NCI-H128 (cell line): ENCODE results near the gene FERMT3.
A peak's percentile ranks its signal among the peaks of the same experiment; 100 is the strongest.

Experiments used
- DNase-seq: peaks from one replicate; lab custom pipeline; 2025; ENCODE audit not compliant: unreplicated experiment; lab: John Stamatoyannopoulos, UW

Gene FERMT3

DNA sequence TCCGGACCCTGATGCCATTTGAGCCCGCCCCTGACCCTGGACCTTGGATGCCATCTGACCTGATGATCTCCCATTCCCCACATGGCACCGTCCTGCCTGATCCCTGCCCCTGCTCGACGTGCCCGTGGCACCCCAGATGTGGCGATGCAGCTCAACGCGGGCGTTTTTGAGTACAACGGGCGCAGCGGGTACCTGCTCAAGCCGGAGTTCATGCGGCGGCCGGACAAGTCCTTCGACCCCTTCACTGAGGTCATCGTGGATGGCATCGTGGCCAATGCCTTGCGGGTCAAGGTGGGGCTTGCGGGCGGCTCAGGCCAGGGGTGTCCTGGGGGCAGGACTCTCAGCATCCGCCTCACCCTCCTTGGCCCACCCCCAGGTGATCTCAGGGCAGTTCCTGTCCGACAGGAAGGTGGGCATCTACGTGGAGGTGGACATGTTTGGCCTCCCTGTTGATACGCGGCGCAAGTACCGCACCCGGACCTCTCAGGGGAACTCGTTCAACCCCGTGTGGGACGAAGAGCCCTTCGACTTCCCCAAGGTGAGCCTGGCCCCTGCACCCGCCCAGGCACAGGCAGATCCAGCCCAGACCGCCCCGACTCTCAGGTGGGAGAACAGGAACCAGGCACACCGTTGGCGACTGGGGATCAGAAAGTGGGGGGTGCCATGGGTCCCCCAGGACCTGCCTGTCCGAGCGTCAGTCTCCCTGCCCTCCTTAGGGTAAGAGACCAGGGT, 55.9 kb downstream of the FERMT3 start:
- DNase-seq: no peak

DNA sequence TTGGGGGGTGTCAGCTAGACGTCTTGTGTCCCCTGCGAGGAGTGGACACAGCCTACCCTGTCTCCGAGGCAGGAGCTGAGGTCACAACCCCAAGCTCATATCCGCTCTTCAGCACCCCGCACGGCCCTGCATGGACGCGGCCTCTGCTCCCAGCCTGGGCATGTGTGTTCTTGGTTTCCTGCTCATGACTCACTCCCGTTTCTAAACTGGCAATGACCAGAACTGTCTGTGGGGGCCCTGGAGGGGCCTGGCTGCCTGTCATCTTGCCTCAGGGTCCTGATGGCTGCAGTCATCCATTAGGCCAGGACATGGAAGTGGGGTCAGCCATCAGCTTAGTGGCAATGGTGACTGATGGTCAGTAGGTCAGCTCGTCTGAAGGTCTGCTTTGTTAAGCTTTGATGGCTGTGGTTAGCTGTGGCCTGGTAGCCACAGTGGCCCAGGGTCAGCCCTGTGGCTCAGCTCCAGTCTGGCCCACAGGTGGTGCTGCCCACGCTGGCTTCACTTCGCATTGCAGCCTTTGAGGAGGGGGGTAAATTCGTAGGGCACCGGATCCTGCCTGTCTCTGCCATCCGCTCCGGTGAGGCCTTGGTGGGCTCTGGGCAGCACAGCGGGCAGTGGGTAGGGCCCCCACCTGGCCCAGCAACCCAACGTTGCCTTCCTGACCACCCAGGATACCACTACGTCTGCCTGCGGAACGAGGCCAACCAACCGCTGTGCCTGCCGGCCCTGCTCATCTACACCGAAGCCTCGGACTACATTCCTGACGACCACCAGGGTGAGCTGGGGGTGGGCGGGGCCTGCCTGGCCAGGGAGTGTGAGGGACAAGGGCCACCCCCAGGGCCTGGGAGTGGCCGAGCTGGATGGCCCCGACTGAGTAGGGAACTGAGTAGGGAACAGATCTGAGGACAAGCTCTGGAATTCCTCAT, 56.8 kb downstream of the FERMT3 start:
- DNase-seq: no peak

DNA sequence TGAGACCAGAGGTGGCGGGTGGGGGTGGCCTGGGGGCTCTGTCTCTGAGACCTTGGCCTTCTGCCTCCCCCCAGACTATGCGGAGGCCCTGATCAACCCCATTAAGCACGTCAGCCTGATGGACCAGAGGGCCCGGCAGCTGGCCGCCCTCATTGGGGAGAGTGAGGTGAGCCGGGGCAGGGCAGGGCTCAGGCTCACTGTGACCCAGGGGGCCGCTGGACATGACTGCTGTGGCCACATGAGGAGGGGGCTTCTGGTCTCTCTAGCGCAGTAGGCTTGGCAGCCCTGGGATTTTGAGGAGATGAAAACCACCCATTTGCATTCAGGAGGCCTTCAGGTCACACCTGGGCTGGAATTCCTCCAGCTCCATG, 57.4 kb downstream of the FERMT3 start:
- no peak for DNase-seq

DNA sequence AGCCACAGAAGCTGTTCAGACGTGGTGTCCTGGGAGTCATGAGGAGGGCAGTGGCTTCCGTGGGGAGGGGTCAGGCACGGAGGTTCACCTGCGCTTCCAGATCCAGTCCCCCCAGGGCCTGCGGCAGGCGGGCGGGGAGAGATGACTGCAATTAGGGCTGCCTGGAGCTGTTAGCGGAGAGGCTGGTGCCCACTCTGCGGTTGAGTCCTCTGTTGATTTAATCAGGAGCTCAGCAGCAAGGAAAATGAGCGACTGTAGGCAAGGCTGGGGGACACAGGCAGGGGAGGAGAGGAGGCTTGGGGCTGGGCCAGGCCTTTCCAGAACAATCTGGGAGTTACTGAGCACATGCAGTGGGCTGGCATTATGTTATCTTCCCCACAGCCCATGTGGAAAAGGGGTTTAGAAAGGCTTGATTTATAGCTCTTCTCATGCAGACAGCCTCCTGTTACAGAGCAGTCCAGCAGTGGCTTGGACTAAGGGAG, 57.9 kb downstream of the FERMT3 start:
- DNase-seq: no peak

DNA sequence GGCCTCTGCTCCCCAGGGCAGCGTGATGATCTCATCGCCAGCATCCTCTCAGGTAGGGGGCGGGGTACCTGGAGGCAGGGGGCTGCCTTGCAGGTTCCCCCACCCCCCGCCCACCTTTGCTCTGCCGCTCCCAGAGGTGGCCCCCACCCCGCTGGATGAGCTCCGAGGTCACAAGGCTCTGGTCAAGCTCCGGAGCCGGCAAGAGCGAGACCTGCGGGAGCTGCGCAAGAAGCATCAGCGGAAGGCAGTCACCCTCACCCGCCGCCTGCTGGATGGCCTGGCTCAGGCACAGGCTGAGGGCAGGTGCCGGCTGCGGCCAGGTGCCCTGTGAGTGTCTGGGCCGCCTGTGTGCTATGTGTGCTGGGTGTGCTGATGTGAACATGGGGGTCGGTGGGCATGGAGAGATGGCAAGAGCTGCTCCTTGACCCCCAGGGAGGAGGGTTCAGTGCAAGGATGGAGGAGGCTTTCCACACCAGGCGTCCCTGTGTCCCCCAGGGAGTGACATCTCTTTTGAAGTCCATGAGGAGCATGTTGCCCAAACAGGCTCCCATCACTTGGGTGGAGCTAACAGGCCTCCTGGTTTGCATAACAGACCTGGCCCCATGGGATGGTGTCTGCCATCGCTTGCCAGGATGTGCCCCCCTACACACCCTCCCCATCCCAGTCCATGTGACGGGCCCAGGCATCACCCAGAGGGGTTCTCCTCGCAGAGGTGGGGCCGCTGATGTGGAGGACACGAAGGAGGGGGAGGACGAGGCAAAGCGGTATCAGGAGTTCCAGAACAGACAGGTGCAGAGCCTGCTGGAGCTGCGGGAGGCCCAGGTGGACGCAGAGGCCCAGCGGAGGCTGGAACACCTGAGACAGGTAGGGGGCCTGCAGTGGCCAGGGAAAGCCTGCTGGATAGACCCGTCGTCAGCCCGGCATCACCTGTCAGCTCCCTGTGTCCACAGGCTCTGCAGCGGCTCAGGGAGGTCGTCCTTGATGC, 58.9 kb downstream of the FERMT3 start:
- DNase-seq: no peak

- DNase-seq: no peak
Observed at GRCh38 chr11:64266339-64266738, 59.8 kb downstream of the FERMT3 start.

GRCh38 chr11:64267207-64267945, 60.9 kb downstream of the FERMT3 start:
- DNase-seq: no peak

DNA sequence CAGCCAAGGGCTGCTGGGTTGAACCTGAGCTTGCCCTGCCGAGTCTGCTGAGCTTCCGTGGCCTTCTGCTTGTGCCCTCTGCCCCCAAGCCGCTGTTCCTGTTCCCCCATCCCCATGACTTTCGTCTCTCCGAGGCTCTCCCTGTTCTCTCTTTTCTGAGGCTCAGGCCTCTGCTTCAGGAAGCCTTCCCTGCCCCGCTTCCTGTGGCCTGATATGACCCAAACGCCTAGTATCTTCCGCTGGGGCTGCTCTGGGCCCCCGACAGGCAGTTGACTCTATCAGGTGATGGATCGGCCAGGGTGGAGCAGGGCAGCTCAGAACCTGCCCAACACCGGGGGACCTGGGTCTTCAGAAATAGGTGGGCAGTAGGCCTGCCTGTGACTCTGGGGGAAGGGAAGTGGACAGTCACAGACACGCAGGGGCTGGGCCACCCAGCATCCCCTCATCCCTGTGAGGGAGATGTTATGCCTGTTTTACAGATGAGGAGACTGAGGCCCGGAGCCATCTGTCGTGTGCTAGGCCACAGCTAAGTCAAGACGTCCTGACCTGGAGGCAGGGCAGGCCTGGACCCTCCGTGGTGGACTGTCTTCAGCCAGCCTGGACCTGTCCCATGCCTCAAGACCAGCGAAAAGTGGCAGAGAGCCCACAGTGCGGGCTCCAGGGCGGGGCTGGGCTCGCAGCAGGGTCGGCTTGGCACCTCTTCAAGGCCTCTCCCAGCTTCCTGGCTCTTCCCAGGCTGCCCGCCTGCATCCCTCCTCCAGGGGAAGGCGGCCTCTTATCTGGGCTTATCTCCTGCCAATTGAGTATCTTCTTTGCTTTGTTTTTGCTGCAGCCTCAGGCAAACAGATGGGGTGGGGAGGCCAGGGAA, 61.7 kb downstream of the FERMT3 start:
- no peak for DNase-seq

DNA sequence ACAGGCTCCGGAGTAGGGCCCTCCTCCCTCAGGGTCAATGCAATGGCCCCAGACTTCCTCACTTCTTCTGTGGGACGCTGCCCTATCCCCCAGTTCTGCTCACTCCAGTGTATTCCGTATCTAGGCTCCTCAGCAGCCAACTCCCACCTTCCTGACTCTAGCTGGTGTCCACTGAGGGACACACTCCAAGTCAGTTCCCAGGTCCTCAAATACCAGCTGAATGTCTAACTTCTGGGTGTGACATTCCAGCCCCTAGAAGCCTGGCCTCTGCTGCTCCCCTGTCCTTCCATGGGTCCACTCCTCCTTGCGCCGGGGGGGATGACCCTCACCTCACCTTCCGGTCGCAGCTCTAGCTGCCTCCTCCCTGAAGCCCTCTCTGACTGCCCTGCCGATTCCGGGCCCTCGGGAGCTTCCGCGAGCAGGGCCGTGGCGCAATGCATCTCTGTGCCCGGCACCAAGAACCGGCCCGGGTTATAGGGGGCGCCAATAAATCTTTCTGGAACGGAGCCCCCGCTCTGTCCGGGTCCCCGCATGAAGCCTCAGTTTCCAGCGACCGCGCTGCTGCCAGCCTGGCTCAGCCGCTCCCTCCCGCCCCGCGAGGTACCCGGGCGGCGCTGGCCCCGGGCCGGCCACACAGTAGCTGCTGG, 62.5 kb downstream of the FERMT3 start:
- no peak for DNase-seq

- peak; percentile 98 for DNase-seq
Observed at GRCh38 chr11:64269540-64270220, 63.2 kb downstream of the FERMT3 start.
